Activated B cell treated with CpG ODN at 0.5 μM for 24 hours (primary cell): ENCODE results near the gene ZNF445. TPM values are rescaled to one million over a fixed set of nuclear protein-coding genes. Genes with fewer than 3 reads are reported as not detected.

Experiments used
- ATAC-seq: fragments of 200-7000 bp; cut with Tn5 transposase; one replicate; pipeline ENCODE4 v1.10.0; 2021; ENCODE audit warnings: low read depth, mild to moderate bottlenecking, moderate library complexity
- CTCF ChIA-PET: fragments of 350-600 bp; sonication (Branson Sonifier 250); formaldehyde crosslinking; loops from one replicate; lab custom pipeline; 2021; ENCODE audit warnings: antibody characterized with exemption; lab: Charles Lee
- POLR2A ChIA-PET: fragments of 350-600 bp; sonication (Branson Sonifier 250); formaldehyde crosslinking; loops from one replicate; lab custom pipeline; 2021; ENCODE audit warnings: antibody characterized with exemption; lab: Charles Lee
- DNase-seq: peaks from one replicate; pipeline ENCODE4 v3.0.0; 2022
- H3K27ac Mint-ChIP-seq: one replicate; pipeline ENCODE4 v1.8.0; 2020; ENCODE audit warnings: mixed read lengths
- H3K27me3 Mint-ChIP-seq: one replicate; pipeline ENCODE4 v1.8.0; 2021; ENCODE audit warnings: mixed read lengths
- H3K36me3 Mint-ChIP-seq: one replicate; pipeline ENCODE4 v1.8.0; 2021; ENCODE audit warnings: low read depth, mixed read lengths
- H3K4me1 Mint-ChIP-seq: one replicate; pipeline ENCODE4 v1.8.0; 2021; ENCODE audit warnings: mixed read lengths
- H3K4me3 Mint-ChIP-seq: one replicate; pipeline ENCODE4 v1.8.0; 2020; ENCODE audit warnings: mild to moderate bottlenecking, mixed read lengths
- H3K9me3 Mint-ChIP-seq: one replicate; pipeline ENCODE4 v1.8.0; 2020; ENCODE audit warnings: mixed read lengths
- intact Hi-C: fragments of 100-400 bp; cut with micrococcal nuclease; formaldehyde crosslinking; loops from one replicate; pipeline ENCODE4 v1.15.1; 2024
- total RNA-seq: library from RNA; stranded (reverse); gene quantifications from 2 replicates; pipeline ENCODE4 v1.2.3, GENCODE V29; 2022
- TF ChIP-seq, protein P1 (sequence below): fragments of 200-600 bp; IDR thresholded peaks from one replicate; pipeline ENCODE4 v1.8.0; 2022; ENCODE audit warnings: antibody characterized with exemption, mild to moderate bottlenecking

Gene ZNF445
- total RNA-seq, 1 donor from 2014 or later: 19.5 TPM

DNA sequence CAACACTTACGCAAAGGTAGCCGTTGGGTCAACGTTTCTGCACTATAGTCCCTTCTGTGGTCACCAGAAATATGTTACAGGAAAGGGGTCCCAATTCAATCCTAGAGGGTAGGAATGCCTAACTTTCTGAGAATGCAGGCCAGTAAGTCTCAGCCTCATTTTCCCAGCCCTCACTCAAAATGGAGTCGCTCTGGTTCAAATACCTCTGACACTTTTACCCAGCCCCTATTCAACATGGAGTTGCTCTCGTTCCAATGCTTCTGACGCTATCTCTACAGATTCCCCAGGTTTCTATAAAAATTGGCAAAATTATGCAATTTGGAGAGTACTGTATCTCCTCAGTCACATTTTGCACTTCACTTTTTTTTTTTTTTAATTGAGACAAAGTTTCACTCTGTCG lies 39.7 kb downstream of the ZNF445 start:
- POLR2A ChIA-PET: no interaction called here
- intact Hi-C loops: no loop called here
- no peaks in the 10 kb centered on the region for H3K27me3 Mint-ChIP-seq
- DNase-seq: no peak
- no peak overlapping the region for H3K4me3 Mint-ChIP-seq
- CTCF ChIA-PET: no interaction called here
- ATAC-seq: no peak
- peaks cover 5% of the 10 kb centered on the region for H3K36me3 Mint-ChIP-seq
- peaks cover 21% of the 10 kb centered on the region for H3K4me1 Mint-ChIP-seq
- no peak overlapping the region for H3K27ac Mint-ChIP-seq
- H3K9me3 Mint-ChIP-seq: no peaks in the 10 kb centered on the region
- TF ChIP-seq, protein P1, sequence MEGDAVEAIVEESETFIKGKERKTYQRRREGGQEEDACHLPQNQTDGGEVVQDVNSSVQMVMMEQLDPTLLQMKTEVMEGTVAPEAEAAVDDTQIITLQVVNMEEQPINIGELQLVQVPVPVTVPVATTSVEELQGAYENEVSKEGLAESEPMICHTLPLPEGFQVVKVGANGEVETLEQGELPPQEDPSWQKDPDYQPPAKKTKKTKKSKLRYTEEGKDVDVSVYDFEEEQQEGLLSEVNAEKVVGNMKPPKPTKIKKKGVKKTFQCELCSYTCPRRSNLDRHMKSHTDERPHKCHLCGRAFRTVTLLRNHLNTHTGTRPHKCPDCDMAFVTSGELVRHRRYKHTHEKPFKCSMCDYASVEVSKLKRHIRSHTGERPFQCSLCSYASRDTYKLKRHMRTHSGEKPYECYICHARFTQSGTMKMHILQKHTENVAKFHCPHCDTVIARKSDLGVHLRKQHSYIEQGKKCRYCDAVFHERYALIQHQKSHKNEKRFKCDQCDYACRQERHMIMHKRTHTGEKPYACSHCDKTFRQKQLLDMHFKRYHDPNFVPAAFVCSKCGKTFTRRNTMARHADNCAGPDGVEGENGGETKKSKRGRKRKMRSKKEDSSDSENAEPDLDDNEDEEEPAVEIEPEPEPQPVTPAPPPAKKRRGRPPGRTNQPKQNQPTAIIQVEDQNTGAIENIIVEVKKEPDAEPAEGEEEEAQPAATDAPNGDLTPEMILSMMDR: no peak

DNA sequence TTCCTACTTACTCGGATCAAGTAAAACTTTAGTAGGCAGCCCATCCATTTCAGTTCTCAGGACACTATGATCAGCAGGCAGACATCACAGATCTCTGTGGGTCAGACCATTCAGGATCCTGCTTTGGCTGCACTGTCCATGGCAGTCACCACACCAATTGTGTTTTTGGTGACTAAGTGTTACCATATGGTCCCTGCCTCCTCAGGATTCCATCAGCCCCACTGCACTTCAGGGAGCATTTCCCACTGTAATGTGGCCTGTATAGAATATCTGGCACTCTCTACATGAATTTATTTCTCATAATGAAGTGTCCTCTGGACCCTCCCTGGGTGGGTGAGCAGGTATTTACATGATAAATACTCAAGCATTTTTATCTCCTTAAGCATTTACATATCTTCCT lies 41.3 kb downstream of the ZNF445 start:
- TF ChIP-seq, protein P1: no peak
- Mint-ChIP-seq H3K36me3 (peaks cover 2% of the 10 kb centered on the region), H3K27me3 (no peaks in the 10 kb centered on the region), H3K27ac (no peak overlapping the region), H3K4me1 (peaks cover 19% of the 10 kb centered on the region), H3K4me3 (no peak overlapping the region), H3K9me3 (no peaks in the 10 kb centered on the region)
- CTCF ChIA-PET: no interaction called here
- intact Hi-C loops: no loop called here
- POLR2A ChIA-PET: no interaction called here
- DNase-seq (no peak), ATAC-seq (no peak)

DNA sequence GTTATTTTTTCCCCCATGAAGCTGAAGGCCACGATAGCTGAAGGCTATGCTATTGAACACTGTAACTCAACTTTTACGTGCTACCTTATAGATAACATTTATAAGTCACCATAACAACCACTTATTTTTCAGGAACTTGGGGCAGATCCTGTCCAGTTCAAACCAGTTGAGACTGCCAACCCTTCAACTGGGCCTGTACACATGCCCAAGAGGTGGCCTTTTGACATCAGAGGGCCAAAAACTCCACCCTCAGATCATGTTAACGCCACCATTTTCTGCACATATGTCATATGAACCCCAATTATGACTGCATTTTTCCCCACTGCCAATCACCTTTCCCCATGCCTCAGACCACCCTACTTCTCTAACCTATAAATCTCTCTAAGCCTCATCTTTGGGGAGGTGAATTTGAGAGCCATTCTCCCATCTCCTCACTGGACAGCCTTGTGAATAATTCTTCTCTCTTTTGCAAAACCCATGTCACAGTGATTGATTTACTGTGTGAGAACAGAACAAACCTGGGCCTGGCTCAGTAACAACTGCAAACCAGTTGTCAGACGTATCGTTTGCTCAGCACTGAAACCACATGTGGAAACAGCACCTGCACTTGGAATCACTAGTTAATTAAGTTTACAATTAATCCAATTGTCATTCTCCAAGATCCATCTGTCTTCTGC lies 42.5 kb downstream of the ZNF445 start:
- Mint-ChIP-seq H3K36me3 (peaks cover 2% of the 10 kb centered on the region), H3K27me3 (no peaks in the 10 kb centered on the region), H3K9me3 (no peaks in the 10 kb centered on the region), H3K27ac (no peak overlapping the region), H3K4me1 (peaks cover 11% of the 10 kb centered on the region), H3K4me3 (no peak overlapping the region)
- DNase-seq (no peak), ATAC-seq (no peak)
- TF ChIP-seq, protein P1: no peak
- intact Hi-C loops: no loop called here
- ChIA-PET CTCF (no interaction called here), POLR2A (interaction anchor here (0.6 kb wide), 1 partner anchor 30 kb away, joined by 10 read pairs; no protein-coding TSS in a partner anchor)

DNA sequence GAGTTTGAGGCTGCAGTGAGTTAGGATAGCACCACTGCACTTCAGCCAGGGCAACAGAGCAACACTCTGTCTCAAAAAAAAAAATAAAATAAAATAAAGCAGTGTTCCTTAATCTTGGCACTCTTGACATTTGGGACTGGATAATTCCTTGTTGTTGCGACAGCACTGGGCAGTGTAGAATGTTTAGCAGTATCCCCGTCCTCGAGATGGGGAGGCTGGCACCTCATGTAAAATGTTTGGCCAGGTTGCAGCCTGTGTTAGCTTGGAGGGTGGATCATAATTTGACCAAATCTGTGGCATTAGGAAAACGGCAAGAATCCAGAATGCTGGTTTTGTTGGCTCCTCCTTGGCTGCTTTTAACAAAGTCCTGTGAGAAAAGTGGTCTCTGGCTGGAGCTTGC lies 47.0 kb downstream of the ZNF445 start:
- peaks cover 3% of the 10 kb centered on the region for H3K27me3 Mint-ChIP-seq
- intact Hi-C loops: no loop called here
- H3K4me1 Mint-ChIP-seq: no peaks in the 10 kb centered on the region

DNA sequence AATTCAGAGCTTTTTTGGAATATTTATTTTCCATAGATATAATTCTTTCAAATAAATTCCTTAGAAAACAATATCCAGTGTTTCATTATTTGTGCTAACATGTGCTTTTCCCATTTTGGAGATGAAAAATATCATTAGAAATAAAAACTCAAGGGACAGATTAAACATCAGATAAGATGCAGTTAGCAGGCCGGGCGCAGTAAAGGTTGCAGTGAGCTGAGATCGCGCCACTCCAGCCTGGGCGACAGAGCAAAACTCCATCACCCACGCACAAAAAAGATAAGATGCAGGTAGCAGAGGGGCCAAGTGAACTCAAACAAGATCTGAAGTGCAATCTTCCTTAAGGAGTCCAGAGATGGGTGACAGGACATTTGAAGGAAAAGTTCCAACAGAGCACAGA lies 48.0 kb downstream of the ZNF445 start:
- H3K27ac Mint-ChIP-seq: no peak overlapping the region
- POLR2A ChIA-PET: no interaction called here

More for the DNA sequence above, 47.0 kb downstream of the ZNF445 start:
- DNase-seq: no peak
- Mint-ChIP-seq H3K9me3 (no peaks in the 10 kb centered on the region), H3K36me3 (no peaks in the 10 kb centered on the region), H3K4me3 (no peak overlapping the region), H3K27ac (no peak overlapping the region)
- ATAC-seq: no peak
- ChIA-PET CTCF (no interaction called here), POLR2A (no interaction called here)
- TF ChIP-seq, protein P1: no peak

More for the DNA sequence above, 48.0 kb downstream of the ZNF445 start:
- Mint-ChIP-seq H3K4me1 (no peaks in the 10 kb centered on the region), H3K36me3 (no peaks in the 10 kb centered on the region), H3K27me3 (peaks cover 6% of the 10 kb centered on the region), H3K9me3 (no peaks in the 10 kb centered on the region), H3K4me3 (no peak overlapping the region)
- TF ChIP-seq, protein P1: no peak
- no peak for ATAC-seq
- CTCF ChIA-PET: no interaction called here
- DNase-seq: no peak
- intact Hi-C loops: no loop called here
